GM12878 (cell line): ENCODE results near the gene HSFX3. TPM values are rescaled to one million over a fixed set of nuclear protein-coding genes. Genes with fewer than 3 reads are reported as not detected.

Source experiments
- CUX1 ChIP-seq: IDR thresholded peaks from 2 replicates; pipeline ENCODE4 v1.6.1; 2012; ENCODE audit warnings: improper control_type of control experiment, low read depth, low read length; ENCODE audit not compliant: insufficient replicate concordance
- DPF2 ChIP-seq: fragments of 450-650 bp; IDR thresholded peaks from 2 replicates; pipeline ENCODE4 v1.6.1; 2017; ENCODE audit warnings: mild to moderate bottlenecking
- E2F8 ChIP-seq: fragments of 450-650 bp; IDR thresholded peaks from 2 replicates; pipeline ENCODE4 v1.6.1; 2018; ENCODE audit warnings: mild to moderate bottlenecking, low read depth, moderate library complexity; ENCODE audit not compliant: partially characterized antibody
- FOXK2 ChIP-seq: fragments of 450-650 bp; IDR thresholded peaks from 2 replicates; pipeline ENCODE4 v1.6.1; 2017; ENCODE audit warnings: mild to moderate bottlenecking, moderate library complexity
- HDAC2 ChIP-seq: fragments of 200-600 bp; sonication (generic); IDR thresholded peaks from 2 replicates; pipeline ENCODE4 v1.6.1; 2017
- IRF5 ChIP-seq: fragments of 450-650 bp; IDR thresholded peaks from 2 replicates; pipeline ENCODE4 v1.6.1; 2017; ENCODE audit warnings: borderline replicate concordance
- MXI1 ChIP-seq: fragments of 150-350 bp; IDR thresholded peaks from 2 replicates; pipeline ENCODE4 v1.6.1; 2011; ENCODE audit warnings: low read depth, mild to moderate bottlenecking, inconsistent platforms, low read length, improper control_type of control experiment
- PKNOX1 ChIP-seq: fragments of 450-650 bp; IDR thresholded peaks from 2 replicates; pipeline ENCODE4 v1.6.1; 2016; ENCODE audit warnings: mild to moderate bottlenecking
- POLR2AphosphoS2 ChIP-seq: IDR thresholded peaks from 2 replicates; pipeline ENCODE4 v1.6.1; 2011; ENCODE audit warnings: low read depth, mild to moderate bottlenecking, low read length, improper control_type of control experiment, moderate library complexity
- RCOR1 ChIP-seq: conservative IDR thresholded peaks from 2 replicates; pipeline ENCODE4 v1.6.1; 2012; ENCODE audit warnings: low read depth, low read length, improper control_type of control experiment
- SMC3 ChIP-seq: IDR thresholded peaks from 2 replicates; pipeline ENCODE4 v1.6.1; 2011; ENCODE audit warnings: low read length, improper control_type of control experiment, borderline replicate concordance
- TARDBP ChIP-seq: IDR thresholded peaks from 2 replicates; pipeline ENCODE4 v1.6.1; 2016; ENCODE audit warnings: borderline replicate concordance
- YBX1 ChIP-seq: fragments of 450-650 bp; IDR thresholded peaks from 2 replicates; pipeline ENCODE4 v1.6.1; 2016; ENCODE audit warnings: antibody characterized with exemption
- ZBTB11 ChIP-seq: fragments of 450-650 bp; formaldehyde crosslinking; IDR thresholded peaks from 2 replicates; pipeline ENCODE4 v1.5.0; 2022; ENCODE audit warnings: mild to moderate bottlenecking, missing genetic modification characterization
- ZZZ3 ChIP-seq: IDR thresholded peaks from 2 replicates; pipeline ENCODE4 v1.6.1; 2011; ENCODE audit warnings: low read depth; ENCODE audit not compliant: control insufficient read depth, insufficient read length
- polyA plus RNA-seq, 11 experiments: library from polyadenylated mRNA; depleted of rRNA in 4 of 11; unstranded in 6 of 11; stranded (reverse) in 5 of 11; fragments of >200 nt; fragmentation: Nextera tagmentation in 4 of 11; fragmentation: Illumina TruSeq in 1 of 11; extraction: Ambion mirVana in 4 of 11; extraction: Trizol in 1 of 11; gene quantifications; 1 replicate in 1 of 11; 2 replicates in 10 of 11; pipeline versions ENCODE4 v1.2.1 to v1.2.3, GENCODE V29; 2011 to 2016; ENCODE audit warnings: inconsistent platforms in 2 of 11, missing spikeins in 2 of 11, low read depth in 1 of 11
- total RNA-seq, 4 experiments: library from RNA; depleted of rRNA in 3 of 4; stranded (reverse); fragments of >200 nt in 3 of 4; fragmentation: Illumina TruSeq in 1 of 4; extraction: Trizol in 1 of 4; gene quantifications; 2 replicates each; pipeline versions ENCODE4 v1.2.1 to v1.2.3, GENCODE V29; 2013 to 2021

Gene HSFX3
- total and polyA plus RNA-seq, 10 of the 15 experiments (the other 5 are each of a cell fraction or from before 2014, with no cell fraction given), result 0.05 to 0.40 (median 0.29) TPM; not detected in 5

- TF ChIP-seq MXI1 (no peak; the same call in 1 of the 2 replicates), E2F8 (no peak), FOXK2 (no peak), SMC3 (no peak), DPF2 (0 out of 2 replicates have a peak, but pooled peaks have one; percentile 37), PKNOX1 (0 out of 2 replicates have a peak, but pooled peaks have one; percentile 35), POLR2AphosphoS2 (0 out of 2 replicates have a peak, but pooled peaks have one; percentile 51), TARDBP (no peak), YBX1 (no peak), ZBTB11 (CRISPR knock-in tag) (no peak), HDAC2 (no peak), CUX1 (no peak), IRF5 (no peak), ZZZ3 (no peak), RCOR1 (no peak)
Measured at GRCh38 chrX:149504915-149505651, 44.6 kb downstream of the HSFX3 start, which contains the start of gene IDS (continued).
